Testis (tissue), 3 donors: ENCODE data around the gene SLC47A1. TPM values are rescaled to one million over a fixed set of nuclear protein-coding genes. Genes with fewer than 3 reads are reported as not detected.

Experiments used
- DNase-seq: peaks from one replicate; pipeline ENCODE4 v3.0.0-alpha.2; 2019
- H3K27ac ChIP-seq, 2 donors: fragments of 200-600 bp; sonication (generic); one replicate each; pipeline ENCODE4 v1.5.1; 2019
- H3K27me3 ChIP-seq: fragments of 200-600 bp; sonication (generic); one replicate; pipeline ENCODE4 v1.5.1; 2019
- H3K36me3 ChIP-seq: fragments of 200-600 bp; sonication (generic); one replicate; pipeline ENCODE4 v1.5.1; 2017; ENCODE audit warnings: low read depth; ENCODE audit errors: missing control alignments
- H3K4me1 ChIP-seq: fragments of 200-600 bp; sonication (generic); one replicate; pipeline ENCODE4 v1.5.1; 2019
- H3K4me3 ChIP-seq, 2 donors: fragments of 200-600 bp; sonication (generic); one replicate each; pipeline ENCODE4 v1.5.1; 2017 to 2019
- H3K9me3 ChIP-seq: fragments of 200-600 bp; sonication (generic); one replicate; pipeline ENCODE4 v1.5.1; 2017
- POLR2A ChIP-seq: fragments of 450-650 bp; IDR thresholded peaks from one replicate; pipeline ENCODE4 v1.6.1; 2017; ENCODE audit warnings: antibody characterized with exemption, mild to moderate bottlenecking, moderate library complexity
- WGBS, 2 donors: methylation state at CpG; one replicate each; pipeline ENCODE4 v1.1.5; 2018; 5-methylcytosine and 5-hydroxymethylcytosine counted together
- intact Hi-C: fragments of 100-400 bp; cut with DNase I; formaldehyde crosslinking; loops from one replicate; pipeline ENCODE4 v1.15.1; 2023; ENCODE audit warnings: low total_unique reads
- polyA plus RNA-seq: library from polyadenylated mRNA; stranded (reverse); fragments of 350-450 nt; fragmentation: Illumina TruSeq; extraction: RNeasy Lipid Tissue Mini Kit (QIAGEN cat#74804); gene quantifications from one replicate; pipeline ENCODE4 v1.2.3, GENCODE V29; 2014; ENCODE audit warnings: low read depth, low replicate concordance; ENCODE audit not compliant: insufficient read depth
- total RNA-seq, 2 donors: library from RNA; depleted of rRNA; stranded (reverse); fragments of >200 nt; gene quantifications; one replicate each; pipeline ENCODE4 v1.2.3, GENCODE V29; 2016
- TF ChIP-seq, protein P1 (sequence below), 3 experiments: fragments of 450-650 bp in 2 of 3; fragments of 200-600 bp in 1 of 3; sonication (generic) in 1 of 3; IDR thresholded peaks; one replicate each; pipeline ENCODE4 v1.5.1; 2016 to 2019; ENCODE audit warnings: antibody characterized with exemption in 3 of 3, mild to moderate bottlenecking in 2 of 3, moderate library complexity in 1 of 3

SLC47A1 gene
- total and polyA plus RNA-seq, 3 donors from 2014 or later: 20.1 to 97.3 (median 39.8) TPM

DNA sequence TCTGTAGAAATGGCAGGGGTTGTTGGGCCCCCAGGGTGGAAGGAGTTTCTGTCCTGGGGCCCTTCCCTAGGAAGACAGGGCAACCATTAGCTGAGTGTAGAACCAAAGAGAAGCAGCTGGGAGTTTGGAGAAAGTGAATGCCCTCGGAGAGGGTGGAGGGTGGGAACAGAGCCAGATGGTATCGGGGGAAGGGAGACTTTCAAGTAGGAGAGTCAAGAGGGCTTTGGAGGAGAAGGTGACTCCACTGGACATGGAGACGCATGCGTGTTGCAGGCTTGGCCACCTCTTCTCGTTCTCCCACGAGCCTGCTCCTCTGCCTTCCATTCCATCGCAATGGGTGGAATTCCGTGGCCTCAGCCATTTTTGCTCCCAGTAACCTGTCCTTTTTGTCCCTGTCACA is 19.4 kb downstream of the SLC47A1 start:
- TF ChIP-seq, protein P1, sequence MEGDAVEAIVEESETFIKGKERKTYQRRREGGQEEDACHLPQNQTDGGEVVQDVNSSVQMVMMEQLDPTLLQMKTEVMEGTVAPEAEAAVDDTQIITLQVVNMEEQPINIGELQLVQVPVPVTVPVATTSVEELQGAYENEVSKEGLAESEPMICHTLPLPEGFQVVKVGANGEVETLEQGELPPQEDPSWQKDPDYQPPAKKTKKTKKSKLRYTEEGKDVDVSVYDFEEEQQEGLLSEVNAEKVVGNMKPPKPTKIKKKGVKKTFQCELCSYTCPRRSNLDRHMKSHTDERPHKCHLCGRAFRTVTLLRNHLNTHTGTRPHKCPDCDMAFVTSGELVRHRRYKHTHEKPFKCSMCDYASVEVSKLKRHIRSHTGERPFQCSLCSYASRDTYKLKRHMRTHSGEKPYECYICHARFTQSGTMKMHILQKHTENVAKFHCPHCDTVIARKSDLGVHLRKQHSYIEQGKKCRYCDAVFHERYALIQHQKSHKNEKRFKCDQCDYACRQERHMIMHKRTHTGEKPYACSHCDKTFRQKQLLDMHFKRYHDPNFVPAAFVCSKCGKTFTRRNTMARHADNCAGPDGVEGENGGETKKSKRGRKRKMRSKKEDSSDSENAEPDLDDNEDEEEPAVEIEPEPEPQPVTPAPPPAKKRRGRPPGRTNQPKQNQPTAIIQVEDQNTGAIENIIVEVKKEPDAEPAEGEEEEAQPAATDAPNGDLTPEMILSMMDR (IDR thresholded peaks at IDR 0.05): no peak
- no peak for TF ChIP-seq POLR2A
- peaks cover 19% of the 10 kb centered on the region for H3K4me1 ChIP-seq
- intact Hi-C loops: no loop called here
- H3K9me3 ChIP-seq: no peaks in the 10 kb centered on the region
- H3K4me3 ChIP-seq: no peak overlapping the region
- no peaks in the 10 kb centered on the region for H3K27me3 ChIP-seq
- no peaks in the 10 kb centered on the region for H3K36me3 ChIP-seq
- peak overlapping the region in 1 of 2 donors; percentile 94 for H3K27ac ChIP-seq
- WGBS, 2 donors: 89 to 92% methylated on average over 8 of the region's 8 CpGs
- DNase-seq: no peak

DNA sequence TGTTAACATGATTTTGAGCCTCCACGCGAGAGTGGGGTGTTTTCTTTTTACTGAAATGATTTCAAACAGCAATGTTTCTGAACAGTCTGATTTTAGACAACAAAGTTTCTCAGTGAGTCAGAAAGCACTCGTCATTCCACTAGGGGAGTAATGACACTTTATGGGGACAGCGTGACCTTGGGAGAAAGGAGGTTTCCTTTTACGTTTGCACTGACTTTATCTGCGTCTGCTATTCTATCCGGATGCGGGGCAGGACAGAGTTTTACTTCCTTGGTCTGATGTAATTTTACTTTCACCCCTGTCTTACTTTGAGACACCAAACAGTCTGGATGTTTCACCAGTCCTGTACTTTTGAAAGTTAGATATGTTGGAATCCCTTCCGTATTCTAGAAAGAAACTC is 20.7 kb downstream of the SLC47A1 start:
- Histone ChIP-seq H3K36me3 (no peaks in the 10 kb centered on the region), H3K9me3 (no peaks in the 10 kb centered on the region), H3K27ac (peak overlapping the region; percentile 92 to 94), H3K27me3 (no peaks in the 10 kb centered on the region), H3K4me1 (peaks cover 19% of the 10 kb centered on the region), H3K4me3 (no peak overlapping the region)
- whole genome bisulfite sequencing, 2 donors: 24 to 42% methylated on average over 9 of the region's 9 CpGs
- intact Hi-C loops: no loop called here
- peak; percentile 81 for DNase-seq
- TF ChIP-seq, protein P1 (IDR thresholded peaks at IDR 0.05): peak in 1 of 3 experiments; percentile 11
- no peak for TF ChIP-seq POLR2A

DNA sequence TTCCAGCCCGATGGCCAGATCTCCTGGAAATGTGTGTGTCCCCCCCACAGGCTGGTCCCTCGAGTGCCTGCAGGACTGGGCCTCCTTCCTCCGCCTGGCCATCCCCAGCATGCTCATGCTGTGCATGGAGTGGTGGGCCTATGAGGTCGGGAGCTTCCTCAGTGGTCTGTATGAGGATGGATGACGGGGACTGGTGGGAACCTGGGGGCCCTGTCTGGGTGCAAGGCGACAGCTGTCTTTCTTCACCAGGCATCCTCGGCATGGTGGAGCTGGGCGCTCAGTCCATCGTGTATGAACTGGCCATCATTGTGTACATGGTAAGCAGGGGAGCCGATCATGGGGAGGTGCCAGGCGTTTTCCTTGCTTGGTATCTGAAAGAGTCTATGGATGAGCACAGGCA is 22.1 kb downstream of the SLC47A1 start:
- Histone ChIP-seq H3K4me3 (no peak overlapping the region), H3K4me1 (peaks cover 19% of the 10 kb centered on the region), H3K27me3 (no peaks in the 10 kb centered on the region), H3K36me3 (no peaks in the 10 kb centered on the region), H3K27ac (peak overlapping the region; percentile 35 to 94), H3K9me3 (no peaks in the 10 kb centered on the region)
- DNase-seq: no peak
- WGBS, 2 donors: 93 to 94% methylated on average over 6 to 11 of the region's 11 CpGs
- TF ChIP-seq, protein P1 (IDR thresholded peaks at IDR 0.05): no peak
- intact Hi-C loops: no loop called here

DNA sequence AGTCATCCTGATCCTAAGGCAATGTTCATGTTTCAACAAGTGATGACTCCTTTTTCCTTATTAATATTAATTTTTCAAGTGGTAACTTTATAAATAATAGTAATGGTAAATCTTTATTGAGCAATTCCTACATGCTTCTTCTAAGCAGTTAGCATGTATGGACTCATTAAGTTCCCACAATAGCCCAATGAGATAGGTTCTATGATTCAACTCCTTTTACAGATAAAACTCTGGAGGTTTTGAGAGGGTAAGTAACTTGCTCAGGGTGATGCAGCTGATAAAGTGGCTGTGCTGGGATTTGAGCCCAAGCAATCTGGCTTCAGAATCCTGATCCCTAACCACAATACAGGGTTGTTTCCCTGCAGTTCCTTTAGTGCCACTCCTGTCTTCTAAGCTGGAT is 25.3 kb downstream of the SLC47A1 start:
- H3K27ac ChIP-seq: no peak overlapping the region
- no peak for DNase-seq
- no peaks in the 10 kb centered on the region for H3K36me3 ChIP-seq
- H3K4me3 ChIP-seq: no peak overlapping the region
- intact Hi-C loops: no loop called here
- TF ChIP-seq, protein P1 (IDR thresholded peaks at IDR 0.05): no peak
- no peak for TF ChIP-seq POLR2A
- H3K27me3 ChIP-seq: no peaks in the 10 kb centered on the region
- no peaks in the 10 kb centered on the region for H3K9me3 ChIP-seq
- H3K4me1 ChIP-seq: peaks cover 15% of the 10 kb centered on the region

DNA sequence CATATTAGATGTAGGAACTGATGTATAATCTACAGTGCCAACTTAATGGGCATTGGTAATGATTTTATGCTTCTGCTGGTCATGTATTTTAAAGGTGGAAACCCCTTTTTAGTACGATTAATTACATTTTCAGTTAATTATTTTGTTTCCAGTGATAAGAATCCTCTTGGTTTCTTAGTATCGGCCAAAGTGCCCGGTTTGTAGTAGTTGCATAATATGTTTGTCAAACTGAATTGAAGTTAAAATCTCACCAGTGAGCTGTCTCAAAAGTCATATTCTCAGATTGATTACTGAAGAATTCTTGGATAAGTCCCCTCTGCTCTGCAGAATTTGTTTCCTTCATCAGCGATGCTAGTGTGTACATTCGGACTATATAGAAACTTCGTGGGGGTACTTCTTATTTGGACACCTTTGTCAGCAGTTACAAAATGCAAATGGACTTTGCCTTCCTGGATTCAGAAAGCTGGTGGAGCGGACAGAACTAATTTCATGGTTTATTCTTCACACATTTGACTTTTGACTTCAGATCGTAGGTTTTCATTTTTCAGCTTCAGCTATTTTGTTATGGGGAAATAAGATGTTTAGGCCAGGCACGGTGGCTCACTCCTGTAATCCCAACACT is 28.2 kb downstream of the SLC47A1 start:
- Histone ChIP-seq H3K4me1 (no peaks in the 10 kb centered on the region), H3K4me3 (no peak overlapping the region), H3K27ac (no peak overlapping the region), H3K9me3 (no peaks in the 10 kb centered on the region), H3K27me3 (no peaks in the 10 kb centered on the region), H3K36me3 (no peaks in the 10 kb centered on the region)
- 84 to 85% methylated on average over 9 of the region's 9 CpGs for WGBS, 2 donors
- intact Hi-C loops: no loop called here
- TF ChIP-seq, protein P1 (IDR thresholded peaks at IDR 0.05): no peak
- no peak for TF ChIP-seq POLR2A
- DNase-seq: no peak
